GM21423 (cell line): ENCODE results near the gene TPPP3.

Experiments
- ATAC-seq: cut with Tn5 transposase; IDR thresholded peaks from one replicate; pipeline ENCODE4 v1.9.1; 2021; ENCODE audit warnings: mild to moderate bottlenecking, moderate library complexity; ENCODE audit not compliant: unreplicated experiment

TPPP3 gene

DNA sequence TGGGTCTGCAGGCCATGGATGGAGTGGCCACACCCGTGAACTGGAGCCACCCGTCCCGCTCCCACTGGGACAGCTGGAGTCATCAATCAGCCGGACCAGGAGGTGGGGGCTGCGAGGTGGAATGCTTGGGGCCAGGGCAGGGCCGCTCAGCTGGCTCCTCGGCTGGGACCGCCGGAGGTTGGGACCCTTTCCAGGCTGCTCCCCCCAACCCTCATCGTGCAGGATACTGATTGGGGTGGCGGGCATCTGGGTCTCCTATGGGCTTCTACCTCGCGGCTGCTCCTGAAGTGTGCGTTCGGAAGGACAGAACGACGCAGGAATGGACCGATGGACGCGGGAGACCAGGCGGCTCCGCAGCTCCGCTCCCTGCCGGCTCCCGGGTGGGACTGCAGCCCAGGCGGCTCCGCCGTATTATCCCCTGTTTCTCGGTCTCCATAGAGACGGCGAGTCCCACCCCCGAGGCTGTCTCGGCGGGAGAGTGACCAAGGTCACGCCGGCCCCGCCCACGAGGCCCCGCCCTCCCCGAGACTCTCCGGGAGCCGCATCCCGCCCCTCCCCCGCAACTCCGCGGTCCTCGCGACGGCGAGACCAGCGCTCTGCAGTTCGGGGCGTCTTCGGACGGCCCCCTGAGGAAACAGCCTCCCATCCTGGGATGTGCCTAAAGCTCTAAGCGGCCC lies at the start of gene TPPP3:
TSS of gene TPPP3 (minus strand) at position 388 of the 677 bp plus-strand sequence. CDS start 2,387 bp downstream, outside the sequence.
- ATAC-seq, result no peak

DNA sequence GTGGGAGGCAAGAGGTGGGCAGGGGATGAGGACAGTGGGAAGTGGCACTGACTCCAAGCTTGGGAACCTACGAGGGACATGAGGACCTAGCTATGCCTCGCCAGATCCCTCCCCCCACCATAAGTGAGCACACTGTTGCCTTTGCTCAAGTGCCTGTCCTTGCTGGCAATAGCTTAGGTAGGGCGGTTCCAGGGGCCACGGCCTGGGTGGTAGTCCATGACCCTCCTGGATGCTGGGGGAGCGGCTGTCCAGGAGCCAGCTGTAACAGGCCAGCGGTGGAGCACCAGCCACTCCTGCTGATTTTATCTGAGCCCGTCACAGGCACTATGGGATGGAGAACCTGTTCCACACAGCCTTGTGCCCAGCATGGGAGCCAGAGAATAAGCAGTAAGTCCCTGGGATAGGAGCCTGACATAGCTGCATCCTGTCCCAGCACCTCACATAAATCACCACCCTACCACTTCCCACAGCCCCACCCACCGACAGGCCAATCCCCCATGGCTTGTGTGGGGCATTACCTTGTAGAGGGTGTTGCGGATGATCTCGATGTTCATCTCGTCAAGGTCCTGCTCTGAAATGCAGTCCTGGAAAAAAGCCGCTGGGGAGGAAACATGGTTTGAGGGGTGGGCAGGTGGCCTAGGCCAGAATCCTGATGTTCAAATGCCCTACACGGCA lies 49.4 kb upstream of the TPPP3 start:
- ATAC-seq, result no peak

DNA sequence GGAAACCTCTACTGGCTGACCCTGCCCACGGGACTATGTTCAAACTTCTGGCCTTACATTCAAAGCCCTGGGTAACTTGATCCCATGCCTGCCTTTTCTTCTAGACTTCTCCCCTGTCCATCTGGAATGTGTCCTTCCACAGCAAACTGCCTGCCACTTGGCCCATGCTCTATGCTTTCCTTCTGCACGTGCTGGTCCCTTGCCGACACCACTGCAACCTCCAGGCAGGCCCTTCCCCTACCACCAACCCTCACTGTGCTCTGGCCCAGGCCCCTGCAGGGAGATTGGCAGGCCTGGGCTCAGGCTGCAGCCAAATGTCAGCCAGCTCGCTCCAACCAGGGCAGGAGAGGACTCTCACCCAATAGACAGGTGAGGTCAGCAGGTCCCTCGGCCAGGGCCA lies 48.6 kb upstream of the TPPP3 start:
- no peak for ATAC-seq

DNA sequence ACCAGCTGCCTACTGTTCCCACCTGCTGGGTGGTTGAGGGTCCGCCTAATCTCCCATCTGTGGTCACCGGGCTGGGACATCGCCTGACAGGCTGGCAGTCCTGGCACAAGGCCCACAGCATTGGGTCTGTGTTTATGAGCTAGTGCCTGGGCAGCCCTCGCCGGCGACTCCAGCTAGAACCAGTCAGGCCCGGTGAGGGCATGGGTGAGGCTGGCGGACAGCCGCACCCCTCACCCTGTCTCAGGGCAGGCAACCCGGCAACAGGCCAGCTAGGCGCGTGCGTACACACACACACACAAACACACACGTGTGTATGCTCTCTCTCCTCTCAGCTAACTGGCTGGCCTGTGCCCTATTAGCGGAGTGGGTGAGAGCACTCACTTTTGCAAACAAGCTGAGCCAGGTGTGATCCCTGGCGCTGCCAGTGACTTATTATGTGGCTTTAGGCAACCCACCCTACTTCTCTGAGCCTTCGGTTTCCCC lies 48.0 kb upstream of the TPPP3 start:
- no peak for ATAC-seq

DNA sequence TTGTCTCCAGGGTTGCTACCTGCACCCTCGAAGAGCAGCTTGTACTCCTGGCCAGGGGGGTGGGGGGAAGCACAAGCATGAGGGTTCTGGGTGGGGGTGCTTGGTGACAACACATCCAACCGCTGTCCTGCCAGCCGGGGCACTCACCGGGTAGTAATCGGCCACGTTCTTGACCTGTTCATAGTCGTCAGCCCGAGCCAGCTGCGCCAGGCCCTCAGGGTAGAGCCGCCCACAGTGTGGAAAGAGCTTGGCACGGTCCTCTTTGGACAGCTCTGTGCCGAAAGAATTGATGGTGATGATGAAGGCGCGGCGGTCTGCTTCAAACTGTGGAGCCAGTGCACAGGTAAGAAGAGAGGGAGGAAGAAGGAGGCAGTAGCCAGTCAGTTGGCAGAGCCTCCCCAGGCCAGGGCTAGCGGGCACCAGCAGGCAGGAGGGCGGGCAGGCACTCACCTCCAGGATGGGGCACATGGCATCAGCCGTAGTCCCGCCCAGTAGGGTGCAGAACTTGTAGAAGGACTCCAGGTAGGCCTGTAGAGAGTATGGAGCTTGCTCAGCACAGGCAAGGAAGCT lies 45.6 kb upstream of the TPPP3 start:
- no peak for ATAC-seq

DNA sequence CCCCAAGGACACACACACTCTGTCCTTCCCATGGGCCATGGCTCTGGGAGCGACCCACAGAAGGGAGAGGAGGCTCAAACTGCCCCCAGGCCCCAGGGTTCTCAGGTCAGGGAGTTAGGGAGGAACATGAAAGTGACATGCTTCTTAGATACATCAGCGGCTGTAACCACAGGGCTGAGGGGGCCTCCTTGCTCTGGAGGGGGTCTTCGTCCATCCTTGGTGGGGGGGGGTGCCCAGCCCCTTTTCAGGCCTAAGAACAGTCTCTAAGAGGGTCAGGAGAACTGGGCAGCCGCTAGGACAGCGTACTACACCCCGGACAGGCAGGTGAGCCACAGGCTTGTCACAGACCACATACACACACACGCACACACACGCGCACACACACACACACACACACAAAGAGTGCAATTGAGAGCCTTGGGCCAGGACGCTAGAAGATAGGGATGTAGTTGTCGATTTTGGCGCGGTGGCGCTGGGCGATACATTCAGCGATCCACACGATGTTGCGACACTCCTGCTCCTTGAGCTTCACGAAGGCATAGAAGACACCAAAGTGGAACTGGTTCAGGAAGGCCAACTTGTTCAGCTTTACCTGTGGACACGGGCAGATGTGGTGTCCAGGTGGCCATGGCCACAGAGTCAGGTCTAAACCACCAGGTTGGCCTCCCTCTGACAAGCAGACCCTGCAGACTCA lies 44.9 kb upstream of the TPPP3 start:
- no peak for ATAC-seq

DNA sequence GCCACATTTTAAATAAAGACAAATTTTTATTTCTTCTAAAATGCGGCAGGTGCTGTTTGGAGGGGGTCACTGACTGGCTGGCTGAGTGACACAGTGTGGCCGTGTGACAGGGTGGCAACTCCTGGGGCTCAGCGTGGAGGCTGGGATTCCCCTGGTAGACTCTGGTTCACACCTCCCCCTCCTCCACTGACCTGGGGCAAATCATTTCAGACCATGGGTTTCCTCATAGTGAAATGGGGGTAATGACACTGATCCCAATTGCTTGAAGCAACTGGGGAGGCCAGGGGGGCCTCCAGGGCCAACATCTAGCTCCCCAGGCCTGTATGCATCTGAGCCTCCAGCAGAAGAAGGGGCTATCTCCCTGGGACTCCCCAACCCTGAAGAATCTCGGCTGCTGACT lies 44.2 kb upstream of the TPPP3 start:
- no peak for ATAC-seq

DNA sequence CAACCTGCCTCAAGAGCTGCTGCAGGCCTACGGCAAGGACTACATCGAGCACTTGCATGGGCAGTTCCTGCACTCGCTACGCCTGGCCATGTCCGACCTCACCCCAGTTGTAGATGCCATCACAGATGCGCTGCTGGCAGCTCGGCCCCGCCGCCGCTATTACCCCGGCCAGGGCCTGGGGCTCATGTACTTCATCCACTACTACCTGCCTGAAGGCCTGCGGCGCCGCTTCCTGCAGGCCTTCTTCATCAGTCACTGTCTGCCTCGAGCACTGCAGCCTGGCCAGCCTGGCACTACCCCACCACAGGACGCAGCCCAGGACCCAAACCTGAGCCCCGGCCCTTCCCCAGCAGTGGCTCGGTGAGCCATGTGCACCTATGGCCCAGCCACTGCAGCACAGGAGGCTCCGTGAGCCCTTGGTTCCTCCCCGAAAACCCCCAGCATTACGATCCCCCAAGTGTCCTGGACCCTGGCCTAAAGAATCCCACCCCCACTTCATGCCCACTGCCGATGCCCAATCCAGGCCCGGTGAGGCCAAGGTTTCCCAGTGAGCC lies 43.4 kb upstream of the TPPP3 start:
- ATAC-seq, result no peak

DNA sequence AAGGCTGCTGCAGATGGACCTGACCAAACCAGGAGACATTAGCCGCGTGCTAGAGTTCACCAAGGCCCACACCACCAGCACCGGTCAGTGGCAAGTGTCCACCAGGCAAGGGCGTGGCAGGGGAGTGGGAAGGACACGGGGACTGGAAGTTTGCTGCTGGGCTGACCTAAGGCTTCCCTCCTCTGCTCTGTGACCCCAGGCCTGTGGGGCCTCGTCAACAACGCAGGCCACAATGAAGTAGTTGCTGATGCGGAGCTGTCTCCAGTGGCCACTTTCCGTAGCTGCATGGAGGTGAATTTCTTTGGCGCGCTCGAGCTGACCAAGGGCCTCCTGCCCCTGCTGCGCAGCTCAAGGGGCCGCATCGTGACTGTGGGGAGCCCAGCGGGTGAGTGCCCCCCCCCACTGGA lies 42.5 kb upstream of the TPPP3 start:
- no peak for ATAC-seq

DNA sequence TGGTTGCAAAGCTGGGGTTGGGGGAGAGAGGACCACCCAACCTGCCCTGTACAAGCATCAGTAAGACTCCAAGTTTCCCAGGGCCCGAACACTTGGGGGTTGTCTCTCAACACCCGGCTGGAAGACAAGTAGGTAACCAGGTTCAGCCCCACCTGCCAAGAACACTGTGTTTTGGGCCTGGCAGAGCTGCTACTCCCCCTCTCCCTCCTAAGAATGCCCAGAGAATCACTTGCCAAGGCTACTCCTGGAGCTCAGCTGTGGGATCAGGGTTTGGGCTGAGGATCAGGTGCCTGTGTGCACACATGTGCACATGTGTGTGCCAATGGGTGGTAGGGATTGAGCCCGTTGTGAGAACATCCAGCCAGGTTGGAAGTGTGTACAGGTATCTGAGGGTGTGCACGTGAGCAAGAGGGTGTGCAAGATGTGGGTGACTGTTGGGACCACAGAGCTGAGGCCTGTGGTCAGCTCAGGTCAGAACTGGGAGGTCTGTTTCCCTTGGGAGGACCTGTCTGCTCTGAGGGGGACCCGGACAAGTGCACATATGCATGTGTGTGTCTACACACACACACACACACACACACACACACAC lies 39.9 kb upstream of the TPPP3 start:
- no peak for ATAC-seq

DNA sequence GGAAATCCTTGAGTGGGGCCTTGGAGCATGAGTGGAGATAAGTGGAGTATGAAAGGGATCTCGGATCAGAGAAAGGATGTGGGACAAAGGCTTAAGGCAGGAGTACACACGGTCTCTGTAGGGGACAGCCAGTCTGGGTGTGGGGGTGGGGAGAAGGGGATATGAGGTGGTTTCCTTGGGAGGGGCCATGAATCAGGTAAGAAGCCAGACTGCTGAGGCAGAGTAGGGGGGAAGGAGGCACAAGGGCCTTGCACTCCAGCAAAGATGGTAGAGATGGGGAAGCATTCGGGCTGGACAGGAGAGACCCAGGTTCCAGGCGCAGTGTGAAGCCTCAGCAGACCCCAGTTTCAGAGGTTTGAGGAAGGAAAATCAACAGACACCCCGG lies 39.2 kb upstream of the TPPP3 start:
- no peak for ATAC-seq

DNA sequence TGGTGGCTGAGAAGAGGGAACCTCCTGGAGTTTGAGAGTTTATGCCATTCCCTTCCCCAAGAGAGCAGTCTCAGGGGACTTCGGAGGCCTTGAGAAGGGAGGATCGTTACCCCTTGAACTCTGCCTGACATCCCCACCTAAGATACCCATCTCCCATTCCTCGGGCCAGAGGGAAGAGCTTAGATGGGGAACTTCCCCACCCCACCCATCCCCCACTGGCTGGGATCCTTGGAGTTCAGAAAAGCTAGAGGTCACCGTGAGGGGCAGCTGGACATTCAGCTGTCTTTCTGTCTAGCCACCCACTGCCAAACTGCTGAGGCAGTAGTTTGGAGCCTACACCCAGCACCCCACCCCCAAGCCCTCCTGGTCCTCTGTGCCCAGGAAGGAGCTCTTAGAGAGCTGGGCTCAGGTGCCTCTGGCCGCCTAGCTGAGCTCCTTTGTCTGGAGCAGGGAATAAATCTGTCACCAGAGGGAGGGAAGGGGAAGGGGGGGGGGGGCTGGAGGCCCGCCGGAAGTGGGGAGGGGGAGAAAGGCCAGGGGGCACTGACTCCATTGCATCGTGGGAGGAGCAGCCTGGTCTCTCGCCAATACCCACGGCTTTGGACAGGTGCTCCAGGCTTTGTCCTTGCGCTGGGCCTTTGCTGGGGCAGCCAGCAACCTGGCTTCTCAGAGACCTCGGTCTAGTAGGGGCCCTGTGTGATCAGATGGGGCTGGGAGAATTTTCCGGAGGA lies 38.6 kb upstream of the TPPP3 start:
- no peak for ATAC-seq

DNA sequence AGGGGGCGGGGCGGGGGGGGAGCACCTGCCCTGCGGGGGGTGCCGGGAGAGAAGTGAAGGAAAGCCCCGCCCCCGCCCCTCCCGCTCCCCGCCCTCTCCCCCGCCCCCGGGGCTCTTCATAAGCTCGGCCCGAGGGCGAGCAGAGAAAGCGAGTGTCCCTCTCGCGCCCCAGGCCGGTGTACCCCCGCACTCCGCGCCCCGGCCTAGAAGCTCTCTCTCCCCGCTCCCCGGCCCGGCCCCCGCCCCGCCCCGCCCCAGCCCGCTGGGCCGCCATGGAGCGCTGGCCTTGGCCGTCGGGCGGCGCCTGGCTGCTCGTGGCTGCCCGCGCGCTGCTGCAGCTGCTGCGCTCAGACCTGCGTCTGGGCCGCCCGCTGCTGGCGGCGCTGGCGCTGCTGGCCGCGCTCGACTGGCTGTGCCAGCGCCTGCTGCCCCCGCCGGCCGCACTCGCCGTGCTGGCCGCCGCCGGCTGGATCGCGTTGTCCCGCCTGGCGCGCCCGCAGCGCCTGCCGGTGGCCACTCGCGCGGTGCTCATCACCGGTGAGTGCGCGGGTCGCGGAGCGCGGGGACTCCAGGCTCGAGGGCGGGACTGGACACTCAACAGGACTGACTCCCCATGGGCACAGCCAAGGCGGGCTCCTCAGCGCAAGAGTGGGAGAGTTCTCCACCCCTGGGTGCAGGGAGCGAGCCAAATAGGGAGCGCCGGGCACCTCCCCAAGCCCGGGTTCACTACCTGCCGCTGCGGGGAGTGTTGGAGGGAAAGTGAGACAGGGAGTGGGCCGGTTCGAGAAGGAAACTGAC lies 37.9 kb upstream of the TPPP3 start, which contains the start of gene HSD11B2:
TSS of gene HSD11B2 (plus strand) at position 145 of the 798 bp plus-strand sequence. CDS start at position 273, 128 bp downstream.
- ATAC-seq, result no peak

DNA sequence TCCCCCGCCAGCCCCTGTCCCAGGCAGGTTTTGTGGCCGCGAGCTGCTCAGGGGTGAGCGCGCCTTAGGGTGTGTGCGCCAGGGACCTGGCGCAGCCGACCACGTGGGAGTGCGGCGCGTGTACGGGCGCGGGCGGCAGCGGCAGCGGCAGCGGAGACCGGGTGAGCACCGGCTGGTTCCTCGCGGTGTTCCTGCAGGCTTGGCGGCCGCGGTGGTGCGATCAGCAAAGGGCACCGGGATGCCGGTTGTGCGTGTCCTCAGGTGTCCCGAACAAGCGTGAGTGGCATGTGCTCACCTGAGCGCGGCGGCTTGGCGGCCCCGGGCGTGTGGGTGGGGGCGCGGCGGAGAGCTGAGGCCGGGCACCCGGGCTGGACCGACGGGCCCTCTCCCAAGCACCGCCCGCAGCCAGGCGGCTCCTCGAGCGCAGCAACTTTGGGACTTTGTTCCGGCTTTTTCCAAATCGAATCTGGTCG lies 37.2 kb upstream of the TPPP3 start:
- ATAC-seq, result no peak

DNA sequence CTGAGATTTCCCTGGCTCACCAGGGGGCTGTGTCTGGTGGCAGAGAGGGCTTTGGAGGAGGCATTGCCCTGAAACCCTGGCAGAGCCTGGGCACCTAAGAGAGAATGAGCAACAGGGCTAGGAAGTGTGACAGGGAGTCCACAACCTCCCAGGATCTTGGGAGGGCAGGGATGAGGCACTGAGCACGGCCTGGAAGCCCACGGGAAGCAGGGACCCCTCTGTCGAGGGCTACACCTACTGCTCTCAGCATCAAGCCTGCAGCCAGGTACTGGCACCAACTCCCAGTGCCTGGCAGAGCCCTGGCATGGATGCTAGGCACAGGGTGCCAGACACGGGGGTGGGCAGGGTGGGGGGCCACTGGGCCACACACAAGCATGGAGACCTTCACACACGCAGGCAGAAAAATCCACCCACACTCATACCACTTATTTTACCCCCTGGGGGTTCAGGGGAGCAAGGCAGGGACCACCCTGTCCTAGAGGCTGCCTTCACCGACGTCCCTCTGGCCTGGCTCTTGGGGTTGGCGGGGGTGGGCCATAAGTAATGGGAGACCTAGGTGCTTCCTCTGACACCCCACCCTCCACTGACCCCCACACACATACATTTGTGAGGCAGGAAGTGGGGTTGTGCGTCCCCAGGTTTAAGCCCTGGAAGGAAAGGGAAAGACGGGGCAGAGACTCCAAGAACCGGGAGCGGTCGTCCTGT lies 36.7 kb upstream of the TPPP3 start:
- ATAC-seq, result no peak

DNA sequence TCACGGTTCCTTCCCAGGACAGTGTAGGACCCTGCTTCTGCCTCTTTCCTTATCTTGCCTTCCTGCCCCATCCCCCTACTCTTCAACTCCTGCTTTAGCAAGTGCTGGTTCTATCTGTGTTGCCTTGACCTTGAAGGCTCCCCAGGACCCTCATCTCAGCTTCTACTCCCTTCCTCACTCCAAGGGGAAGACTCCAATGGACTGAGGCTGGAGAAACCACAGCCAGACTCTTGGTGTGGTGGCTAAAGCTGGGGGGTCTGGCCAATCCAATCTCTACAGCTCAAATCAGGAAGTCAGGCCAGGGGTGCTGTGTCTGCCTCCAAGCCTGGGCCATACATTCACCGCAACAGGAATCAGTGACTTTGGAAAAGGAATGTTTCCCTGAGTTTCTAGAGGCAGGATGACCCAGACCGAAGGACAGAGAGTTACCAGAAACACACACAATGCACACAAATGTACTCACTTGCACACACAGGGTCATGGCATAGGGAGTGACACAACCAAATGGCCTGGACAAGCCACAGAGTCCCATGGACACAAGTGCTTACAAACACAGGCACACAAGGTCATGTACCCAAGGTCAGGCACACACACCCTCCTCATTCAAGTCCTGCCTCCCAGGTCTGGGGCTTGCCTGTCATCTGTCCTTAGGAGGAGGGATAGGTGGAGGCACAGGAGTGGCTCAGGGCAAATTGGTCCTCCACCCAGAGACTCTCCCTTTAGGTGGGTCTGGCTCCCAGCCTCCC lies 35.9 kb upstream of the TPPP3 start:
- no peak for ATAC-seq

DNA sequence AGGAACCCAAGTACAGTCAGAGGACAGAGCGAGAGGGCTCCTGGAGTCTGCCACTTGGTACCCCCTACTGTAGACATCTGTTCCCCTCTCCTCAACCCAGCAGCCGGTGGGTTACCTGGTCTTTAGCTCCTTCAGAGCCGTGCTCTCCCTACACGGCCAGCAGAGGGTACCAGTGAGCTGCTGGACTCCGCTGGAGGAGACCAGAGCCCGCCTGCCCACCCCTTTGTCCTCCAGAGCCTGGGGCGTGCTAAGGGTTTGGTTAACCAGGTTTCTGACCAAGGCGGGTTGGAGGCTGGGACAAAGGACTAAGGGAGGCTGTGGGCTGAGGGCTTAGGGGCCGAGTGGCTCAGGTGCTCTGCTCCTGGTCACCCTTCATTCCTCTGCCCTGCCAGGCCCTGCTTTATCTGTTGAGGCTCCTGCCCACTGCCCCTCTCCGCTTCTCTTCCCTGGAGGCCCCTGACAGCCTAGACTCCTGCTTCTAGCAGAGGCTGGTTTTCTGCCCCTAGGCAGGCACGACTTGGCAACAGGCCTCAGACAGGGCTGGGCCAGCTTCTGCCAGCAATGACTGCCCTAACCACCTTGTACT lies 34.9 kb upstream of the TPPP3 start:
- ATAC-seq, result no peak

DNA sequence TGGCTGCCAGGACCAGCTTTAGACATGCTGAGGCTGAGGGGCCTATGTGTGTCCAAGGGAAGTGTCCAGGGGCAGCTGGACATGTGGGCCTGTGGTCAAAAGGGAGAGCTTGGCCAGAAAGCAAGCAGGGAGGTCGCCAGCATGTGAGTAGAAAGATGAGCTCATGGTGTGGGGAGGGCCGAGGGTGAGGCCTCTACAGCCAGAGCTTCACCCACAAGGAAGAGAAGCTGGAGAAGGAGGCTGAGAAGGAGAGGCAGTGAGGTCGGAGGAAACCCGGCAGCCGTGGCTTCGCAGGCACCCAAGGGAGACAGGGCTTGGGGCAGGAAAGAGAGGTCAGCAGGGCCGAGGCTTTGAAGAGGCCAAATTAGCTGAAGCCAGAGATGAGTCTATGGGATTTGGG lies 33.7 kb upstream of the TPPP3 start:
- ATAC-seq, result no peak
